Esophagus (tissue), 2 donors: Measurements from ENCODE around the gene TP63. TPM values are rescaled to one million over a fixed set of nuclear protein-coding genes. Genes with fewer than 3 reads are reported as not detected.

Experiments
- H3K27ac ChIP-seq, 2 donors: one replicate each; pipeline ENCODE4 v1.5.1; 2013; ENCODE audit warnings: low read depth in 2 of 2, mild to moderate bottlenecking in 2 of 2, inconsistent platforms in 1 of 2, low read length in 1 of 2, moderate library complexity in 1 of 2
- H3K27me3 ChIP-seq, 2 donors: one replicate each; pipeline ENCODE4 v1.6.1; 2013; ENCODE audit warnings: low read length in 2 of 2, control low read depth in 1 of 2, mild to moderate bottlenecking in 1 of 2; ENCODE audit not compliant: insufficient read depth in 2 of 2, control insufficient read depth in 1 of 2
- H3K36me3 ChIP-seq, 2 donors: one replicate each; pipeline ENCODE4 v1.6.1; 2013; ENCODE audit warnings: low read length in 1 of 2; ENCODE audit not compliant: control insufficient read depth in 2 of 2, insufficient read depth in 2 of 2
- H3K4me1 ChIP-seq, 2 donors: one replicate each; pipeline ENCODE4 v1.6.1; 2013; ENCODE audit warnings: low read length in 1 of 2; ENCODE audit not compliant: control insufficient read depth in 2 of 2, insufficient read depth in 2 of 2
- H3K4me3 ChIP-seq, 2 donors: one replicate each; pipeline ENCODE4 v1.5.1; 2013; ENCODE audit warnings: low read length in 2 of 2, mild to moderate bottlenecking in 2 of 2, low read depth in 1 of 2, moderate library complexity in 1 of 2
- H3K9me3 ChIP-seq, 2 donors: one replicate each; pipeline ENCODE4 v1.6.1; 2013; ENCODE audit warnings: mild to moderate bottlenecking in 2 of 2, low read depth in 1 of 2, low read length in 1 of 2, moderate library complexity in 1 of 2; ENCODE audit not compliant: control insufficient read depth in 2 of 2, insufficient read depth in 1 of 2
- WGBS, 2 donors: extraction: QIAGEN DNeasy Blood & Tissue Kit; methylation state at CpG; one replicate each; pipeline ENCODE4 v1.1.7; 2013; 5-methylcytosine and 5-hydroxymethylcytosine counted together
- polyA plus RNA-seq, 2 donors: library from polyadenylated mRNA; stranded (reverse); fragments of 200-250 nt; gene quantifications; one replicate each; pipeline ENCODE4 v1.2.3, GENCODE V29; 2013
- donor health status: healthy with polysubstance abuse.
- donor health status: Bipolar disorder and iron deficiency.

Gene TP63
- polyA plus RNA-seq, 2 donors, result 37.8 to 57.2 TPM

GRCh38 chr3:189808246-189809007 is 177.2 kb downstream of the TP63 start:
- Histone ChIP-seq H3K4me1 (peaks cover 0 to 7% of the 10 kb centered on the region in 2 donors), H3K9me3 (no peaks in the 10 kb centered on the region), H3K27ac (no peak overlapping the region), H3K27me3 (no peaks in the 10 kb centered on the region), H3K36me3 (peaks cover 0 to 10% of the 10 kb centered on the region in 2 donors), H3K4me3 (no peak overlapping the region)
- WGBS, 2 donors, result 88 to 90% methylated on average over 28 to 29 of the region's 29 CpGs

DNA sequence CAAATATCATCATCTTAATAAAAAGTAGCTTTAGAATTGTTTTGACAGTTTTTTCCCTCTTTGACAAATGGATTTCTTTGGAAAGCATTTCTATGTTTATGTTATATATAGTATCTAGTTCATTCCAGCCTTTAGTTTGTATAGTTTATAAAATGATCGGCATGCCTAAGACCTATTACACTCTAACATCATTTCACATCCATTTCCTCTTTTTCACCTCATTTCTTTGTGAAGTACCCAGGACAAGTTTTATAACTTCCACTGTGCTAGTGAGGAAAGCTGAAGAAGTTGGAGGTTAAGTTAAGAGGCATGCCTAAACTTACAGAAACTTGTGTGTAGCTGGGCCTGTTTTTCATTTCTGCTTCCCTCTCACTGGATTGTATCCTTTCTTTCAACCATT is 178.4 kb downstream of the TP63 start:
- Histone ChIP-seq H3K4me3 (no peak overlapping the region), H3K36me3 (peaks cover 0 to 12% of the 10 kb centered on the region in 2 donors), H3K27me3 (no peaks in the 10 kb centered on the region), H3K4me1 (peaks cover 0 to 7% of the 10 kb centered on the region in 2 donors), H3K9me3 (no peaks in the 10 kb centered on the region), H3K27ac (no peak overlapping the region)
- 47 to 57% methylated on average over 1 of the region's 1 CpG for WGBS, 2 donors

DNA sequence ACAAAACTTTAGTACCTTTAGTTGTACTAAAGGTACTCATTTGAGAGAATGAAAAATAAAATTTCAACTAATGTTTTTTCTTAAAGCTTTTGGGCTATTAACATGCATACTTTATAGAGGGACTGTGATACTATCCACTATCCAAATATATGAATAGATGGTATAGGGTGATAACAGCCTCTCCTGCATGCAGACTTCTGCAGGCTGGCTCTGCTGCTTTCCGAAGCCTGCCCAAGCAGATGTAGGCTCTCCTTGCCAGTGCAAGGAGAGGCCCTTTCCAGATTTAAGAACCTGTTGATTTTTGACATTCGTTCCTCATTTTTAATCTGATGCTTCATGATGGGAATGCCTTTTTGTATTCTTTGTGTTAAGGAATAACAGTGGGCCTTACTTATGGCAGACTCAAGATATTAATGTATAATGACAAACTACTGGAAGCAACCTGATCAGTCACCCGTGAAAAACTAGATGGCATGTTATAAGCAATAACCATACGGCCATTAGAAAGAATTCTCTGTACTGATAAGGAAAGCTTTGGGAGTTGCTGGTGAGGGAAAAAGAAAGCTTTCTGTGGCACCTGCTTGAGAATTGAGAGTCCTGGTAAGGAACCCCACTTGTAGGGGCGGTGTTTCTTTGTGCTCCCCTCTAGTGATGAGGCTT is 181.7 kb downstream of the TP63 start:
- H3K36me3 ChIP-seq, result peaks cover 0 to 9% of the 10 kb centered on the region in 2 donors
- no peaks in the 10 kb centered on the region for H3K4me1 ChIP-seq
- no peaks in the 10 kb centered on the region for H3K27me3 ChIP-seq
- H3K9me3 ChIP-seq, result no peaks in the 10 kb centered on the region
- WGBS, 2 donors, result 83 to 85% methylated on average over 5 of the region's 5 CpGs
- no peak overlapping the region for H3K4me3 ChIP-seq
- H3K27ac ChIP-seq, result no peak overlapping the region

DNA sequence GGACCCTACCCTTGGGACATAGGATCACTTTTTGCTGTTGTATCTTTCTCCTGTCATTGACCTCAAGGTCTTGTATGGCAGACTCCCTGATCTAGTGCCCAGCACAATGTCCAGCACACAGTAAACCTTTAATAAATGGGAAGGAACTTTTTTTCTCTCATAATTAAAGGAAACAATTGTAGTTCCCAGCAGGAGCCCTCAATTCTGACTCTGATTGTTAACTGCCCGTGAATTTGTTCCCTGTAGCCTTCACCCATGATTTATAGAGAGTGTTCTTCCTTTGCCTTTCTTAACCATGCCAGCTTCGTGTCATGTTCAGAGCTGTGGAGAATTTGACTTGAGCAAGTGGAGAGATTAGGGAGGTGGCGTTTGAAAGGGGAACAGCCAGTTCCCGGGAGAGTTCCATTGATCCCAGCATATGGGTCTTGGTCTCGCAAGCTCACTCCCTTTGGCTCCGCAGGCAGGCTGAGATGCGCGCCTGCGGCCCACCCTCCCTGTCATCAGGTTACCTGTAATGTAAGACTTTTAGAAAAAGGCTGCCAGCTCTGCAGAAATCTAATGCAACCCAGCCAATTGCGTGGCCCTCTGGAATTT is 182.6 kb downstream of the TP63 start:
- peaks cover 0 to 3% of the 10 kb centered on the region in 2 donors for H3K36me3 ChIP-seq
- H3K4me1 ChIP-seq, result no peaks in the 10 kb centered on the region
- no peak overlapping the region for H3K27ac ChIP-seq
- no peaks in the 10 kb centered on the region for H3K9me3 ChIP-seq
- H3K4me3 ChIP-seq, result no peak overlapping the region
- WGBS, 2 donors, result 69 to 72% methylated on average over 10 of the region's 10 CpGs
- H3K27me3 ChIP-seq, result no peaks in the 10 kb centered on the region

- H3K4me3 ChIP-seq, result no peak overlapping the region
- H3K27me3 ChIP-seq, result no peaks in the 10 kb centered on the region
- peaks cover 0 to 3% of the 10 kb centered on the region in 2 donors for H3K4me1 ChIP-seq
- no peaks in the 10 kb centered on the region for H3K9me3 ChIP-seq
- no peak overlapping the region for H3K27ac ChIP-seq
- WGBS, 2 donors, result 85 to 88% methylated on average over 2 of the region's 2 CpGs
- H3K36me3 ChIP-seq, result no peaks in the 10 kb centered on the region
Measured at GRCh38 chr3:189820365-189820720, 189.2 kb downstream of the TP63 start.

GRCh38 chr3:189821262-189821661 is 190.1 kb downstream of the TP63 start:
- H3K9me3 ChIP-seq, result no peaks in the 10 kb centered on the region
- no peak overlapping the region for H3K4me3 ChIP-seq
- H3K27ac ChIP-seq, result no peak overlapping the region
- WGBS, 2 donors, result 67% methylated on average over 4 of the region's 4 CpGs
- no peaks in the 10 kb centered on the region for H3K36me3 ChIP-seq
- H3K4me1 ChIP-seq, result peaks cover 0 to 3% of the 10 kb centered on the region in 2 donors
- no peaks in the 10 kb centered on the region for H3K27me3 ChIP-seq

- H3K27ac ChIP-seq, result peak overlapping the region; percentile 29 to 50
- H3K36me3 ChIP-seq, result no peaks in the 10 kb centered on the region
- 71 to 82% methylated on average over 3 of the region's 3 CpGs for WGBS, 2 donors
- H3K27me3 ChIP-seq, result no peaks in the 10 kb centered on the region
- H3K4me1 ChIP-seq, result peaks cover 0 to 3% of the 10 kb centered on the region in 2 donors
- H3K4me3 ChIP-seq, result no peak overlapping the region
- no peaks in the 10 kb centered on the region for H3K9me3 ChIP-seq
Measured at GRCh38 chr3:189822726-189823125, 191.5 kb downstream of the TP63 start.

GRCh38 chr3:189824629-189825312 is 193.6 kb downstream of the TP63 start:
- Histone ChIP-seq H3K9me3 (no peaks in the 10 kb centered on the region), H3K27me3 (no peaks in the 10 kb centered on the region), H3K27ac (peak overlapping the region; percentile 50 to 93), H3K4me1 (peaks cover 0 to 3% of the 10 kb centered on the region in 2 donors), H3K36me3 (no peaks in the 10 kb centered on the region), H3K4me3 (no peak overlapping the region)
- 32 to 45% methylated on average over 5 of the region's 5 CpGs for WGBS, 2 donors

GRCh38 chr3:189826566-189826965 is 195.4 kb downstream of the TP63 start:
- Histone ChIP-seq H3K27ac (no peak overlapping the region), H3K9me3 (no peaks in the 10 kb centered on the region), H3K36me3 (no peaks in the 10 kb centered on the region), H3K4me1 (peaks cover 0 to 3% of the 10 kb centered on the region in 2 donors), H3K4me3 (no peak overlapping the region), H3K27me3 (no peaks in the 10 kb centered on the region)
- WGBS, 2 donors, result 69 to 70% methylated on average over 3 of the region's 3 CpGs
